ENCODE measurements around the gene RNF224. TPM values are rescaled to one million over a fixed set of nuclear protein-coding genes. Genes with fewer than 3 reads are reported as not detected.
A peak's percentile ranks its signal among the peaks of the same experiment; 100 is the strongest.

Gene RNF224
- total and polyA plus RNA-seq, 7 experiments from 2014 or later, result 0.12 TPM; not detected in 6

- CTCF ChIA-PET, result no interaction called here
- Mint-ChIP-seq H3K9me3 (no peaks in the 10 kb centered on the region), H3K36me3 (peaks cover 0 to 6% (median 0%) of the 10 kb centered on the region in 5 donors), H3K4me3 (peak overlapping the region in 7 of 10 donors; percentile 21 to 89 (median 55)), H3K27ac (peak overlapping the region in 1 of 9 donors; percentile 89), H3K4me1 (peaks cover 6 to 24% (median 13%) of the 10 kb centered on the region in 7 donors), H3K27me3 (no peaks in the 10 kb centered on the region)
- H3K27ac ChIP-seq (ENCODE audit: low read depth, low read length), result no peak overlapping the region
- no peaks in the 10 kb centered on the region for H3K9me3 ChIP-seq (ENCODE audit: control insufficient read depth in 2 of 3, low read length in 3 of 3)
- H3K27me3 ChIP-seq (ENCODE audit: control insufficient read depth in 2 of 2, insufficient read depth in 2 of 2, low read length in 2 of 2), result no peaks in the 10 kb centered on the region
- DNase-seq (no peak), ATAC-seq (no peak)
- no peak overlapping the region for H3K4me3 ChIP-seq (ENCODE audit: low read length)
- H3K4me1 ChIP-seq (ENCODE audit: control insufficient read depth in 2 of 2, insufficient read depth in 2 of 2, low read length in 2 of 2), result peaks cover 0 to 23% of the 10 kb centered on the region in 2 donors
- peaks cover 0 to 19% (median 0%) of the 10 kb centered on the region in 3 experiments for H3K36me3 ChIP-seq (ENCODE audit: control insufficient read depth in 2 of 3, insufficient read depth in 3 of 3, low read length in 3 of 3)
- POLR2A ChIA-PET, result no interaction called here
- intact Hi-C loops (cut with micrococcal nuclease), result no loop called here
Observed at GRCh38 chr9:137276473-137277328, 49.4 kb downstream of the RNF224 start.

GRCh38 chr9:137277329-137278041 is 50.2 kb downstream of the RNF224 start, which contains the start of gene TOR4A:
Gene TOR4A, plus strand, starts transcription at chr9:137277726. Its CDS starts 964 bp downstream, at chr9:137278690.
- DNase-seq, result peak in 1 of 9 donors; percentile 60
- Mint-ChIP-seq H3K27ac (peak within 1 kb of the TSS in 1 of 9 donors; percentile 89), H3K4me3 (peak within 1 kb of the TSS in 8 of 10 donors; percentile 35 to 89 (median 56)), H3K4me1 (peaks cover 6 to 23% (median 15%) of the 10 kb centered on the region in 7 donors), H3K36me3 (peaks cover 0 to 6% (median 1%) of the 10 kb centered on the region in 5 donors), H3K9me3 (no peaks in the 10 kb centered on the region), H3K27me3 (peaks cover 0 to 1% (median 0%) of the 10 kb centered on the region in 5 donors)
- intact Hi-C loops (cut with micrococcal nuclease), result no loop called here
- H3K9me3 ChIP-seq (ENCODE audit: control insufficient read depth in 2 of 3, low read length in 3 of 3), result no peaks in the 10 kb centered on the region
- H3K27me3 ChIP-seq (ENCODE audit: control insufficient read depth in 2 of 2, insufficient read depth in 2 of 2, low read length in 2 of 2), result no peaks in the 10 kb centered on the region
- peak within 1 kb of the TSS; percentile 43 for H3K4me3 ChIP-seq (ENCODE audit: low read length)
- peaks cover 0 to 12% (median 0%) of the 10 kb centered on the region in 3 experiments for H3K36me3 ChIP-seq (ENCODE audit: control insufficient read depth in 2 of 3, insufficient read depth in 3 of 3, low read length in 3 of 3)
- H3K4me1 ChIP-seq (ENCODE audit: control insufficient read depth in 2 of 2, insufficient read depth in 2 of 2, low read length in 2 of 2), result peaks cover 0 to 16% of the 10 kb centered on the region in 2 donors
- peak within 1 kb of the TSS; percentile 41 for H3K27ac ChIP-seq (ENCODE audit: low read depth, low read length)
- ChIA-PET POLR2A (interaction anchor here (0.5 kb wide), 1 partner anchor 797 kb away, joined by 3 read pairs; no protein-coding TSS in a partner anchor), CTCF (no interaction called here)
- ATAC-seq, result peak; percentile 86

GRCh38 chr9:137278061-137278701 is 50.9 kb downstream of the RNF224 start:
- Histone ChIP-seq H3K4me3 (ENCODE audit: low read length) (peak overlapping the region; percentile 43), H3K9me3 (ENCODE audit: control insufficient read depth in 2 of 3, low read length in 3 of 3) (no peaks in the 10 kb centered on the region), H3K27ac (ENCODE audit: low read depth, low read length) (peak overlapping the region; percentile 41), H3K4me1 (ENCODE audit: control insufficient read depth in 2 of 2, insufficient read depth in 2 of 2, low read length in 2 of 2) (peaks cover 0 to 14% of the 10 kb centered on the region in 2 donors), H3K27me3 (ENCODE audit: control insufficient read depth in 2 of 2, insufficient read depth in 2 of 2, low read length in 2 of 2) (no peaks in the 10 kb centered on the region), H3K36me3 (ENCODE audit: control insufficient read depth in 2 of 3, insufficient read depth in 3 of 3, low read length in 3 of 3) (peaks cover 0 to 5% (median 0%) of the 10 kb centered on the region in 3 experiments)
- ATAC-seq, result peak; percentile 19
- peaks cover 0 to 4% (median 0%) of the 10 kb centered on the region in 5 donors for H3K27me3 Mint-ChIP-seq
- H3K36me3 Mint-ChIP-seq, result peaks cover 0 to 6% (median 3%) of the 10 kb centered on the region in 5 donors
- peaks cover 6 to 25% (median 15%) of the 10 kb centered on the region in 7 donors for H3K4me1 Mint-ChIP-seq
- intact Hi-C loops (cut with micrococcal nuclease), result no loop called here
- peak overlapping the region in 1 of 9 donors; percentile 87 for H3K27ac Mint-ChIP-seq
- POLR2A ChIA-PET, result interaction anchor here (0.5 kb wide), 1 partner anchor 797 kb away, joined by 3 read pairs; no protein-coding TSS in a partner anchor
- DNase-seq, result peak in 1 of 9 donors; percentile 28
- H3K4me3 Mint-ChIP-seq, result peak overlapping the region in 6 of 10 donors; percentile 54 to 89 (median 68)
- H3K9me3 Mint-ChIP-seq, result no peaks in the 10 kb centered on the region
- CTCF ChIA-PET, result no interaction called here

Other genes starting within 250 kb of the RNF224 start
Only the 30 nearest of the 32 such genes appear.
- gene PAXX, start 235.1 kb upstream of the RNF224 start, total RNA-seq, result 10 to 100 TPM; 54.8 to 78.2 (median 68.0) TPM
- gene PAXX, start 235.1 kb upstream of the RNF224 start, polyA plus RNA-seq, result 10 to 100 TPM; 49.3 to 59.1 TPM
- gene CLIC3, start 230.9 kb upstream of the RNF224 start, total RNA-seq, result 10 to 100 TPM in 1 of 5 experiments, 1 to 10 TPM in 1, under 1 TPM in 2, not detected in 1; 0.46 to 13.0 (median 1.4) TPM
- gene CLIC3, start 230.9 kb upstream of the RNF224 start, polyA plus RNA-seq, result under 1 TPM; 0.31 to 0.77 TPM
- gene ABCA2, start 199.3 kb upstream of the RNF224 start, total RNA-seq, result 100 to 1,000 TPM in 1 of 5 experiments, 10 to 100 TPM in 4; 18.4 to 112 (median 26.7) TPM
- 1 to 10 TPM; 1.8 to 2.5 TPM for gene ABCA2, start 199.3 kb upstream of the RNF224 start, polyA plus RNA-seq
- 1 to 10 TPM in 1 of 5 experiments, under 1 TPM in 3, not detected in 1; 0.27 to 4.6 (median 0.50) TPM for gene FUT7, start 195.4 kb upstream of the RNF224 start, total RNA-seq
- under 1 TPM; 0.06 to 0.25 TPM for gene FUT7, start 195.4 kb upstream of the RNF224 start, polyA plus RNA-seq
- gene NPDC1, start 181.3 kb upstream of the RNF224 start, total RNA-seq, result 10 to 100 TPM in 2 of 5 experiments, 1 to 10 TPM in 3; 2.3 to 37.5 (median 7.4) TPM
- gene NPDC1, start 181.3 kb upstream of the RNF224 start, polyA plus RNA-seq, result 1 to 10 TPM in 1 of 2 donors, under 1 TPM in 1; 0.36 to 1.2 TPM
- gene ENTPD2, start 173.4 kb upstream of the RNF224 start, total RNA-seq, result not detected
- not detected for gene ENTPD2, start 173.4 kb upstream of the RNF224 start, polyA plus RNA-seq
- 10 to 100 TPM in 1 of 5 experiments, 1 to 10 TPM in 1, under 1 TPM in 3; 0.16 to 22.1 (median 0.74) TPM for gene SAPCD2, start 156.9 kb upstream of the RNF224 start, total RNA-seq
- gene SAPCD2, start 156.9 kb upstream of the RNF224 start, polyA plus RNA-seq, result under 1 TPM in 1 of 2 donors, not detected in 1; 0.18 TPM
- gene UAP1L1, start 150.0 kb upstream of the RNF224 start, total RNA-seq, result 10 to 100 TPM; 11.6 to 27.6 (median 15.2) TPM
- gene UAP1L1, start 150.0 kb upstream of the RNF224 start, polyA plus RNA-seq, result 1 to 10 TPM in 1 of 2 donors, under 1 TPM in 1; 0.71 to 1.4 TPM
- gene MAN1B1, start 140.5 kb upstream of the RNF224 start, total RNA-seq, result 10 to 100 TPM; 57.3 to 74.2 (median 70.2) TPM
- 10 to 100 TPM; 36.0 to 51.2 TPM for gene MAN1B1, start 140.5 kb upstream of the RNF224 start, polyA plus RNA-seq
- gene DPP7, start 112.8 kb upstream of the RNF224 start, total RNA-seq, result 100 to 1,000 TPM; 235 to 328 (median 298) TPM
- 100 to 1,000 TPM in 1 of 2 donors, 10 to 100 TPM in 1; 86.9 to 120 TPM for gene DPP7, start 112.8 kb upstream of the RNF224 start, polyA plus RNA-seq
- not detected for gene GRIN1, start 88.3 kb upstream of the RNF224 start, total RNA-seq
- not detected for gene GRIN1, start 88.3 kb upstream of the RNF224 start, polyA plus RNA-seq
- under 1 TPM in 1 of 5 experiments, not detected in 4; 0.42 TPM for gene LRRC26, start 57.5 kb upstream of the RNF224 start, total RNA-seq
- not detected for gene LRRC26, start 57.5 kb upstream of the RNF224 start, polyA plus RNA-seq
- not detected for gene TMEM210, start 55.4 kb upstream of the RNF224 start, total RNA-seq
- gene TMEM210, start 55.4 kb upstream of the RNF224 start, polyA plus RNA-seq, result not detected
- gene ANAPC2, start 38.9 kb upstream of the RNF224 start, total RNA-seq, result 100 to 1,000 TPM in 4 of 5 experiments, 10 to 100 TPM in 1; 77.3 to 147 (median 134) TPM
- 1 to 10 TPM; 7.4 to 7.8 TPM for gene ANAPC2, start 38.9 kb upstream of the RNF224 start, polyA plus RNA-seq
- 10 to 100 TPM; 37.9 to 75.6 (median 46.8) TPM for gene SSNA1, start 38.8 kb upstream of the RNF224 start, total RNA-seq
- 100 to 1,000 TPM; 106 to 133 TPM for gene SSNA1, start 38.8 kb upstream of the RNF224 start, polyA plus RNA-seq
- gene TPRN, start 26.8 kb upstream of the RNF224 start, total RNA-seq, result 10 to 100 TPM in 1 of 5 experiments, 1 to 10 TPM in 4; 7.1 to 13.5 (median 8.5) TPM
- gene TPRN, start 26.8 kb upstream of the RNF224 start, polyA plus RNA-seq, result under 1 TPM; 0.35 to 0.54 TPM
- 10 to 100 TPM; 22.6 to 43.2 (median 34.7) TPM for gene TMEM203, start 21.9 kb upstream of the RNF224 start, total RNA-seq
- 100 to 1,000 TPM; 156 to 172 TPM for gene TMEM203, start 21.9 kb upstream of the RNF224 start, polyA plus RNA-seq
- gene NDOR1, start 21.8 kb upstream of the RNF224 start, total RNA-seq, result 10 to 100 TPM; 32.2 to 42.0 (median 34.0) TPM
- gene NDOR1, start 21.8 kb upstream of the RNF224 start, polyA plus RNA-seq, result 10 to 100 TPM in 1 of 2 donors, 1 to 10 TPM in 1; 4.5 to 10.3 TPM
- gene RNF208, start 5.3 kb upstream of the RNF224 start, total RNA-seq, result 1 to 10 TPM in 4 of 5 experiments, under 1 TPM in 1; 0.85 to 4.3 (median 1.2) TPM
- gene RNF208, start 5.3 kb upstream of the RNF224 start, polyA plus RNA-seq, result not detected
- gene CYSRT1, start 2.3 kb upstream of the RNF224 start, total RNA-seq, result under 1 TPM in 3 of 5 experiments, not detected in 2; 0.45 to 0.63 (median 0.46) TPM
- gene CYSRT1, start 2.3 kb upstream of the RNF224 start, polyA plus RNA-seq, result under 1 TPM in 1 of 2 donors, not detected in 1; 0.52 TPM
- under 1 TPM in 2 of 5 experiments, not detected in 3; 0.16 TPM for gene SLC34A3, start 3.4 kb downstream of the RNF224 start, total RNA-seq
- not detected for gene SLC34A3, start 3.4 kb downstream of the RNF224 start, polyA plus RNA-seq
- gene TUBB4B, start 13.8 kb downstream of the RNF224 start, total RNA-seq, result 100 to 1,000 TPM in 1 of 5 experiments, 10 to 100 TPM in 4; 44.2 to 260 (median 87.5) TPM
- 10 to 100 TPM; 17.5 to 49.9 TPM for gene TUBB4B, start 13.8 kb downstream of the RNF224 start, polyA plus RNA-seq
- not detected for gene STPG3, start 23.8 kb downstream of the RNF224 start, total RNA-seq
- not detected for gene STPG3, start 23.8 kb downstream of the RNF224 start, polyA plus RNA-seq
- 10 to 100 TPM; 33.4 to 64.2 (median 38.9) TPM for gene NELFB, start 27.8 kb downstream of the RNF224 start, total RNA-seq
- gene NELFB, start 27.8 kb downstream of the RNF224 start, polyA plus RNA-seq, result 10 to 100 TPM; 22.9 to 36.5 TPM
- 10 to 100 TPM in 2 of 5 experiments, 1 to 10 TPM in 2, under 1 TPM in 1; 0.84 to 16.6 (median 2.3) TPM for gene TOR4A, start 50.2 kb downstream of the RNF224 start, total RNA-seq
- gene TOR4A, start 50.2 kb downstream of the RNF224 start, polyA plus RNA-seq, result under 1 TPM in 1 of 2 donors, not detected in 1; 0.07 TPM
- 1 to 10 TPM in 3 of 5 experiments, under 1 TPM in 2; 0.70 to 2.7 (median 1.7) TPM for gene NRARP, start 74.8 kb downstream of the RNF224 start, total RNA-seq
- not detected for gene NRARP, start 74.8 kb downstream of the RNF224 start, polyA plus RNA-seq
- gene EXD3, start 195.7 kb downstream of the RNF224 start, total RNA-seq, result 10 to 100 TPM; 11.7 to 27.2 (median 24.7) TPM
- 1 to 10 TPM; 3.5 to 7.6 TPM for gene EXD3, start 195.7 kb downstream of the RNF224 start, polyA plus RNA-seq
- gene NOXA1, start 195.9 kb downstream of the RNF224 start, total RNA-seq, result 10 to 100 TPM in 2 of 5 experiments, 1 to 10 TPM in 2, under 1 TPM in 1; 0.94 to 11.1 (median 6.0) TPM
- gene NOXA1, start 195.9 kb downstream of the RNF224 start, polyA plus RNA-seq, result 1 to 10 TPM in 1 of 2 donors, under 1 TPM in 1; 0.73 to 2.6 TPM
- gene ENTPD8, start 213.9 kb downstream of the RNF224 start, total RNA-seq, result not detected
- not detected for gene ENTPD8, start 213.9 kb downstream of the RNF224 start, polyA plus RNA-seq
- gene NSMF, start 231.8 kb downstream of the RNF224 start, total RNA-seq, result 10 to 100 TPM; 22.9 to 92.0 (median 57.3) TPM
- 10 to 100 TPM; 10.9 to 21.4 TPM for gene NSMF, start 231.8 kb downstream of the RNF224 start, polyA plus RNA-seq